ENCODE measurements around the gene LRRC4C.

The LRRC4C gene

DNA sequence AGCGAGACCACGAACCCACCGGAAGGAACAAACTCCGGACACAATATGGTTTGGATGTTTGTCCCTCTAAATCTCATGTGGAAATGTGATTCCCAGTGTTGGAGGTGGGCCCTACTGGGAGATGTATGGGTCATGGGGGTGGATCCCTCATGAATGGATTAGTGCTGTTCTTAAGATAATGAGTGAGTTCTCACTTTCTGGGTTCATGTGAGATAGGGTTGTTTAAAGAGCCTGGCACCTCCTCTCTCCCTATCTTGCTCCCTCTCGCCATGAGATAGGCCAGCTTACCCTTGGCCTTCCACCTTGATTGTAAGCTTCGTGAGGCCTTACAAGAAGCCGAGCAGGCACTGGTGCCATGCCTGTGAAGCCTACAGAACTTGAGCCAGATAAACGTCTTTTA is 184.6 kb downstream of the LRRC4C start:
- H2AFZ ChIP-seq (ENCODE audit: low read depth, low read length) = no peak overlapping the region
- no peaks in the 10 kb centered on the region for H3K79me2 ChIP-seq (ENCODE audit: insufficient read depth, low read length)
- H3K4me3 ChIP-seq (ENCODE audit: low read depth in 1 of 2, low read length in 2 of 2) = no peak overlapping the region
- no peaks in the 10 kb centered on the region for H4K20me1 ChIP-seq (ENCODE audit: insufficient read depth, low read length)
- no peak overlapping the region for H3K27ac ChIP-seq (ENCODE audit: low read length)
- H3K9ac ChIP-seq (ENCODE audit: low read depth, low read length) = no peak overlapping the region
- H3K4me2 ChIP-seq (ENCODE audit: insufficient read depth, low read length) = no peak overlapping the region
- no peaks in the 10 kb centered on the region for H3K4me1 ChIP-seq (ENCODE audit: insufficient read depth, low read length)
- DNase-seq (no peak), ATAC-seq (ENCODE audit: insufficient read depth, low read depth) (no peak)
- no peaks in the 10 kb centered on the region for H3K36me3 ChIP-seq (ENCODE audit: insufficient read depth, low read length)
- TF ChIP-seq EZH2 (IDR thresholded peaks at IDR 0.05; ENCODE audit: borderline replicate concordance, low read depth, low read length, severe bottlenecking) = no peak
- no peak for TF ChIP-seq CTCF (IDR thresholded peaks at IDR 0.05; ENCODE audit: borderline replicate concordance, extremely low read depth, low read length, poor library complexity, severe bottlenecking)
- H3K9me3 ChIP-seq (ENCODE audit: insufficient read depth, low read length, severe bottlenecking) = no peaks in the 10 kb centered on the region
- H3K27me3 ChIP-seq (ENCODE audit: insufficient read depth, low read length, poor library complexity) = no peaks in the 10 kb centered on the region

DNA sequence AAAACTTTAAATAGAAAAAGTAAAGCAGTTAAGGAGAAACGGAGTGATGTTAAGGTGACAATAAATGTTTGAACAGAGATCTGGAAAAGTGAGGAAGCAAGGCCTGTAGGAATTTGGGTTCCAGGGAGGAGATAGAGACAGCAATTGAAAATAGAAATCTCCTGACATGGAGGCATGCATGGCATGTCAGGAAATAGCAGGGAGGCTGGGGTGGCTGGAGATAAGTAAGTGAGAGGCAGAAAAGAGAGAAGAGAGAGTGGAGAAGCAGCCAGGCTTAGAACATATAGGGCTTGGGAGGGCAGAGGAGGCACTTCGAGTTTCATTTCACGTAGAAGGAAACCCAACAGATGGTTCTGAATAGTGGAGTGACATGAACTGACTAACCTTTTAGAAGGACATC is 185.5 kb downstream of the LRRC4C start:
- Histone ChIP-seq H3K36me3 (ENCODE audit: insufficient read depth, low read length) (no peaks in the 10 kb centered on the region), H3K9me3 (ENCODE audit: insufficient read depth, low read length, severe bottlenecking) (no peaks in the 10 kb centered on the region), H2AFZ (ENCODE audit: low read depth, low read length) (no peak overlapping the region), H3K27me3 (ENCODE audit: insufficient read depth, low read length, poor library complexity) (no peaks in the 10 kb centered on the region), H3K4me1 (ENCODE audit: insufficient read depth, low read length) (no peaks in the 10 kb centered on the region), H3K4me2 (ENCODE audit: insufficient read depth, low read length) (no peak overlapping the region), H3K9ac (ENCODE audit: low read depth, low read length) (no peak overlapping the region), H4K20me1 (ENCODE audit: insufficient read depth, low read length) (no peaks in the 10 kb centered on the region), H3K4me3 (ENCODE audit: low read depth in 1 of 2, low read length in 2 of 2) (no peak overlapping the region), H3K79me2 (ENCODE audit: insufficient read depth, low read length) (no peaks in the 10 kb centered on the region), H3K27ac (ENCODE audit: low read length) (no peak overlapping the region)
- ATAC-seq (ENCODE audit: insufficient read depth, low read depth) (no peak), DNase-seq (no peak)
- TF ChIP-seq EZH2 (IDR thresholded peaks at IDR 0.05; ENCODE audit: borderline replicate concordance, low read depth, low read length, severe bottlenecking) (no peak), CTCF (IDR thresholded peaks at IDR 0.05; ENCODE audit: borderline replicate concordance, extremely low read depth, low read length, poor library complexity, severe bottlenecking) (no peak)

DNA sequence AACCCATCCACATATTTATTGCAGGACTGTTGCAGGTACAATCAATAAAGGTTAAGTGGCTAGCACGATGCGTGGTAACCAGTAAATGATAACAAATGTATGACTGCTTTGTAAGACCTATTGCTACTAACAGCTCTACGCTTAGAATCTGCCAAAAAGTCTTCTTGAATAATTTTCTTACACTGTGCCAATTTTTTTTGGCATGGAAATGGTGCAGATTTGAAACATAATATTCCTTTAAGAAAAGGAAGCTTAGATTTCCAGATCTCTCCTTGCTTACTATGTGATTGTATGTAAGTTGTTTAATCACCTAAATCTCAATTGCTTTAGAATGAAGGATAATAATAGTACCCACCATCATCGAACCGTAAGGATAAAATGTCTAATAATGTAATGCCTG is 192.0 kb downstream of the LRRC4C start:
- TF ChIP-seq CTCF (IDR thresholded peaks at IDR 0.05; ENCODE audit: borderline replicate concordance, extremely low read depth, low read length, poor library complexity, severe bottlenecking) = no peak
- no peaks in the 10 kb centered on the region for H3K4me1 ChIP-seq (ENCODE audit: insufficient read depth, low read length)
- H3K4me3 ChIP-seq (ENCODE audit: low read depth in 1 of 2, low read length in 2 of 2) = no peak overlapping the region
- no peaks in the 10 kb centered on the region for H3K27me3 ChIP-seq (ENCODE audit: insufficient read depth, low read length, poor library complexity)
- H3K9me3 ChIP-seq (ENCODE audit: insufficient read depth, low read length, severe bottlenecking) = no peaks in the 10 kb centered on the region
- no peak overlapping the region for H3K27ac ChIP-seq (ENCODE audit: low read length)
- DNase-seq (no peak), ATAC-seq (ENCODE audit: insufficient read depth, low read depth) (no peak)
- H3K36me3 ChIP-seq (ENCODE audit: insufficient read depth, low read length) = no peaks in the 10 kb centered on the region
- no peaks in the 10 kb centered on the region for H3K79me2 ChIP-seq (ENCODE audit: insufficient read depth, low read length)
- H3K9ac ChIP-seq (ENCODE audit: low read depth, low read length) = no peak overlapping the region
- H3K4me2 ChIP-seq (ENCODE audit: insufficient read depth, low read length) = no peak overlapping the region
- H2AFZ ChIP-seq (ENCODE audit: low read depth, low read length) = no peak overlapping the region
- no peaks in the 10 kb centered on the region for H4K20me1 ChIP-seq (ENCODE audit: insufficient read depth, low read length)

- Histone ChIP-seq H3K4me2 (ENCODE audit: insufficient read depth, low read length) (no peak overlapping the region), H3K9ac (ENCODE audit: low read depth, low read length) (no peak overlapping the region), H3K36me3 (ENCODE audit: insufficient read depth, low read length) (no peaks in the 10 kb centered on the region), H3K27me3 (ENCODE audit: insufficient read depth, low read length, poor library complexity) (no peaks in the 10 kb centered on the region), H2AFZ (ENCODE audit: low read depth, low read length) (no peak overlapping the region), H3K4me3 (ENCODE audit: low read depth in 1 of 2, low read length in 2 of 2) (no peak overlapping the region), H3K9me3 (ENCODE audit: insufficient read depth, low read length, severe bottlenecking) (no peaks in the 10 kb centered on the region), H4K20me1 (ENCODE audit: insufficient read depth, low read length) (no peaks in the 10 kb centered on the region), H3K79me2 (ENCODE audit: insufficient read depth, low read length) (no peaks in the 10 kb centered on the region), H3K27ac (ENCODE audit: low read length) (no peak overlapping the region), H3K4me1 (ENCODE audit: insufficient read depth, low read length) (no peaks in the 10 kb centered on the region)
- no peak for TF ChIP-seq EZH2 (IDR thresholded peaks at IDR 0.05; ENCODE audit: borderline replicate concordance, low read depth, low read length, severe bottlenecking)
- no peak for TF ChIP-seq CTCF (IDR thresholded peaks at IDR 0.05; ENCODE audit: borderline replicate concordance, extremely low read depth, low read length, poor library complexity, severe bottlenecking)
- DNase-seq (no peak), ATAC-seq (ENCODE audit: insufficient read depth, low read depth) (no peak)
These were observed 203.4 kb downstream of the LRRC4C start for GRCh38 chr11:41256041-41256440.
